Endothelial cell (in vitro differentiated cells): ENCODE data around the gene ULBP3. TPM values are rescaled to one million over a fixed set of nuclear protein-coding genes. Genes with fewer than 3 reads are reported as not detected.
A peak's percentile ranks its signal among the peaks of the same experiment; 100 is the strongest.
"Not testable (repeated sequence)": the region's sequence is repeated elsewhere in the genome, so short reads cannot be mapped to it uniquely, and the experiment has no call there.

Experiments used
- DNase-seq: peaks from one replicate; pipeline ENCODE4 v3.0.0; 2021; ENCODE audit warnings: low spot score
- H3K27ac Mint-ChIP-seq: one replicate; pipeline ENCODE4 v1.8.0; 2021; ENCODE audit warnings: mixed read lengths, inconsistent platforms; ENCODE audit not compliant: unreplicated experiment
- H3K27me3 Mint-ChIP-seq: one replicate; pipeline ENCODE4 v1.8.0; 2021; ENCODE audit warnings: mild to moderate bottlenecking, moderate library complexity, mixed read lengths, inconsistent platforms; ENCODE audit not compliant: unreplicated experiment
- H3K36me3 Mint-ChIP-seq: one replicate; pipeline ENCODE4 v1.8.0; 2021; ENCODE audit warnings: mild to moderate bottlenecking, low read depth, mixed read lengths, inconsistent platforms; ENCODE audit not compliant: unreplicated experiment
- H3K4me1 Mint-ChIP-seq: one replicate; pipeline ENCODE4 v1.8.0; 2021; ENCODE audit warnings: mild to moderate bottlenecking, mixed read lengths, inconsistent platforms; ENCODE audit not compliant: unreplicated experiment
- H3K4me3 Mint-ChIP-seq: one replicate; pipeline ENCODE4 v1.8.0; 2021; ENCODE audit warnings: mild to moderate bottlenecking, mixed read lengths, inconsistent platforms; ENCODE audit not compliant: unreplicated experiment
- H3K9me3 Mint-ChIP-seq: one replicate; pipeline ENCODE4 v1.8.0; 2021; ENCODE audit warnings: mixed read lengths, inconsistent platforms; ENCODE audit not compliant: unreplicated experiment
- CTCF ChIP-seq: fragments of 200-600 bp; sonication (generic); IDR thresholded peaks from one replicate; pipeline ENCODE4 v1.5.0; 2021; ENCODE audit warnings: antibody characterized with exemption; ENCODE audit not compliant: unreplicated experiment
- total RNA-seq: library from RNA; stranded (reverse); fragmentation: NEBNext Ultra II Directional; extraction: Animal tissue kit (Norgen Biotek cat#: 25700); gene quantifications from one replicate; pipeline ENCODE4 v1.2.1, GENCODE V29; 2021; ENCODE audit not compliant: unreplicated experiment

The ULBP3 gene
- total RNA-seq, 1 donor from 2014 or later, result 16.0 TPM

- Mint-ChIP-seq H3K4me1 (peaks cover 16% of the 10 kb centered on the region), H3K27ac (no peak overlapping the region), H3K27me3 (peaks cover 3% of the 10 kb centered on the region), H3K9me3 (no peaks in the 10 kb centered on the region), H3K4me3 (no peak overlapping the region), H3K36me3 (no peaks in the 10 kb centered on the region)
- no peak for DNase-seq
- no peak for TF ChIP-seq CTCF
Measured at GRCh38 chr6:150079604-150080003, 10.7 kb upstream of the ULBP3 start.

- no peak overlapping the region for H3K27ac Mint-ChIP-seq
- H3K4me1 Mint-ChIP-seq, result peaks cover 24% of the 10 kb centered on the region
- no peak for DNase-seq
- H3K4me3 Mint-ChIP-seq, result no peak overlapping the region
- H3K36me3 Mint-ChIP-seq, result no peaks in the 10 kb centered on the region
- peaks cover 5% of the 10 kb centered on the region for H3K27me3 Mint-ChIP-seq
- no peaks in the 10 kb centered on the region for H3K9me3 Mint-ChIP-seq
- TF ChIP-seq CTCF, result no peak
Measured at GRCh38 chr6:150078788-150079187, 9.9 kb upstream of the ULBP3 start.

GRCh38 chr6:150076196-150076893 is 7.4 kb upstream of the ULBP3 start:
- Mint-ChIP-seq H3K36me3 (no peaks in the 10 kb centered on the region), H3K4me1 (peaks cover 35% of the 10 kb centered on the region), H3K9me3 (no peaks in the 10 kb centered on the region), H3K27me3 (peaks cover 3% of the 10 kb centered on the region), H3K4me3 (no peak overlapping the region), H3K27ac (no peak overlapping the region)
- TF ChIP-seq CTCF, result no peak
- DNase-seq, result no peak

GRCh38 chr6:150075034-150075421 is 6.1 kb upstream of the ULBP3 start:
- H3K36me3 Mint-ChIP-seq, result no peaks in the 10 kb centered on the region
- H3K4me1 Mint-ChIP-seq, result peaks cover 43% of the 10 kb centered on the region
- H3K27ac Mint-ChIP-seq, result peak overlapping the region; percentile 80
- H3K27me3 Mint-ChIP-seq, result peaks cover 3% of the 10 kb centered on the region
- no peaks in the 10 kb centered on the region for H3K9me3 Mint-ChIP-seq
- no peak for DNase-seq
- no peak for TF ChIP-seq CTCF
- no peak overlapping the region for H3K4me3 Mint-ChIP-seq

GRCh38 chr6:150074396-150075033 is 5.6 kb upstream of the ULBP3 start:
- Mint-ChIP-seq H3K27ac (peak overlapping the region; percentile 66), H3K4me1 (peaks cover 45% of the 10 kb centered on the region)
- H3K4me3 Mint-ChIP-seq, DNase-seq, H3K36me3 Mint-ChIP-seq, H3K27me3 Mint-ChIP-seq, H3K9me3 Mint-ChIP-seq: not testable (repeated sequence)
